Measurements from ENCODE around the gene ACO1.

Gene ACO1

GRCh38 chr9:32387256-32387655, 2.8 kb downstream of the ACO1 start:
- TF ChIP-seq JUND (IDR thresholded peaks at IDR 0.05; ENCODE audit: low read depth): no peak

GRCh38 chr9:32389365-32389764, 4.9 kb downstream of the ACO1 start:
- in situ Hi-C loops (cut with HindIII; ENCODE audit: low pct_unique_long_range_greater_than_20kb, low sequenced_read_pairs): no loop called here
- DNase-seq (ENCODE audit: low read depth in 1 of 2, low spot score in 1 of 2): no peak
- TF ChIP-seq JUND (IDR thresholded peaks at IDR 0.05; ENCODE audit: low read depth): no peak

More at GRCh38 chr9:32387256-32387655, 2.8 kb downstream of the ACO1 start:
- in situ Hi-C loops (cut with HindIII; ENCODE audit: low pct_unique_long_range_greater_than_20kb, low sequenced_read_pairs): no loop called here
- no peak for DNase-seq (ENCODE audit: low read depth in 1 of 2, low spot score in 1 of 2)

DNA sequence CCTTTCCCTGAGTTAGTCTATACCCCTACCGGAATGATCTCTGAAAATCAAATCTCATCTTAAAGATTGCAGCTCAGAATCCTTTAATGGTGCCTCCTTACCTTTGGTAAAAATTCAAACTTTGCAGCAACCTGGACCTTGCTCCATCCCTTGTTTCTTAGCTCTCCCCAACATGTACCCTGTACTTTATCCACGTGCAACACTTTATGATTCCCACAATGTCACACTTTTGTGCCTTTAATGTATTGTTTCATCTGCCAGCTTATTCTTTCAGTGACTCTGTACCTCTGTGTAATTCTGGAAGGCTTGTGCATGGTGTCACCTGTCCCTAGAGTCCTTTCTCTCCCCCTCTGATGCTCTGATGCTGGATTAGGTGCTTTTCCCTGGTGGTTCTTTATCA, 9.5 kb downstream of the ACO1 start:
- no peak for DNase-seq (ENCODE audit: low read depth in 1 of 2, low spot score in 1 of 2)
- TF ChIP-seq JUND (IDR thresholded peaks at IDR 0.05; ENCODE audit: low read depth): no peak
- in situ Hi-C loops (cut with HindIII; ENCODE audit: low pct_unique_long_range_greater_than_20kb, low sequenced_read_pairs): no loop called here

DNA sequence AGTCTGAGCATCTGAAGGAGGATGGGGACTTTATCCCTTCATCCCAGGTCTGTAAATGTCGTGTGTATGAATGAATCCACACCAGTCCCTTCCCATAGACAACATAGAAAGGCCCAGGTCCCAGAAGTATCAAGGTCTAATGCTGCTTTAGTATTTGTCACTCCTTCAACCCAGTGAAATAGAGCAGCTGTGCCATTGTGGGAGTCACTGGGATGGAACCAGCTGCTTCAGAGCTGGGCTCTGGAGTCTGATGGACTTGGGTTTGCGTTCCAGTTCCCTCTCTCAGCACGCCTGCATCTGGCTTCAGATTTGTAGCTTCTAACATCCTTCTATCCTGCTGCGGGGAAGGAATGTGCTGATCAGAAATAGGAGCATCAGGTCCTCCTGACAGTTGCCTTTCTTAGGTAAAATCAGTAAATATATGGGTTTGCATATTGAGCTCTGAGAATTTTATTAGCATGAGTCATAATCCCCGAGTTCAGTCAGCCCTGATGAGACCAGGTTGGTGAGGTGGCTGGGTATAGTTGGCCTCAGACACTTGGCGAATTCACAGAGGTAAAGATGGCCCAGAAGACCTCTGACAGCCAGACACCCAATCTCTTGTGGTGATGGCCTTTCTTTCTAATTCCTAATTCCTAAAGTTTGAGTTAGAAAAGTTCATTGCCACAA, 10.1 kb downstream of the ACO1 start:
- DNase-seq (ENCODE audit: low read depth in 1 of 2, low spot score in 1 of 2): no peak
- in situ Hi-C loops (cut with HindIII; ENCODE audit: low pct_unique_long_range_greater_than_20kb, low sequenced_read_pairs): no loop called here
- no peak for TF ChIP-seq JUND (IDR thresholded peaks at IDR 0.05; ENCODE audit: low read depth)

GRCh38 chr9:32395510-32396216, 11.2 kb downstream of the ACO1 start:
- DNase-seq (ENCODE audit: low read depth in 1 of 2, low spot score in 1 of 2): no peak
- in situ Hi-C loops (cut with HindIII; ENCODE audit: low pct_unique_long_range_greater_than_20kb, low sequenced_read_pairs): no loop called here
- TF ChIP-seq JUND (IDR thresholded peaks at IDR 0.05; ENCODE audit: low read depth): no peak

- no peak for TF ChIP-seq JUND (IDR thresholded peaks at IDR 0.05; ENCODE audit: low read depth)
- no peak for DNase-seq (ENCODE audit: low read depth in 1 of 2, low spot score in 1 of 2)
- in situ Hi-C loops (cut with HindIII; ENCODE audit: low pct_unique_long_range_greater_than_20kb, low sequenced_read_pairs): no loop called here
Observed at GRCh38 chr9:32398207-32398606, 13.8 kb downstream of the ACO1 start.

GRCh38 chr9:32399110-32399815, 14.8 kb downstream of the ACO1 start:
- in situ Hi-C loops (cut with HindIII; ENCODE audit: low pct_unique_long_range_greater_than_20kb, low sequenced_read_pairs): no loop called here
- TF ChIP-seq JUND (IDR thresholded peaks at IDR 0.05; ENCODE audit: low read depth): no peak
- no peak for DNase-seq (ENCODE audit: low read depth in 1 of 2, low spot score in 1 of 2)

DNA sequence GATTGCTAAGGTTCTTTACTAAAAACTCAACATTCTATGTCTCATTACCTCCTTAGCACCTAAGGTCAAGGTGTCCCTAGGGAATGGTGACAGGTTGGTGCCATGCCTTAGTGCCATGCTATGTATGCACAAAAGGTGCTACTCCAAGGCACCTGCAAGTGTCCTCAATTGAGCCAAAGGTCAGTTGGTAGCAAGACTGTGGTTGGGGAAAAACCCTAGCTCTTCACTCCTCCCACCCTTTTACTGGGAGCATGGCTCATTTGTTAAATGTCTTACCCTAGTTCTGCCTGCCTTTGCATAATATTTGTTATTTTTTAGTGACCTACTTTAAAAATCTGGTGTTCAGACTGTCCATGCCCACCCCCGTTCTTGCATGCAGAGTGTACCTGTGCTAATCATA, 17.0 kb downstream of the ACO1 start:
- TF ChIP-seq JUND (IDR thresholded peaks at IDR 0.05; ENCODE audit: low read depth): no peak
- in situ Hi-C loops (cut with HindIII; ENCODE audit: low pct_unique_long_range_greater_than_20kb, low sequenced_read_pairs): no loop called here
- no peak for DNase-seq (ENCODE audit: low read depth in 1 of 2, low spot score in 1 of 2)

- no peak for DNase-seq (ENCODE audit: low read depth in 1 of 2, low spot score in 1 of 2)
- no peak for TF ChIP-seq JUND (IDR thresholded peaks at IDR 0.05; ENCODE audit: low read depth)
- in situ Hi-C loops (cut with HindIII; ENCODE audit: low pct_unique_long_range_greater_than_20kb, low sequenced_read_pairs): no loop called here
Observed at GRCh38 chr9:32403567-32404260, 19.3 kb downstream of the ACO1 start.

DNA sequence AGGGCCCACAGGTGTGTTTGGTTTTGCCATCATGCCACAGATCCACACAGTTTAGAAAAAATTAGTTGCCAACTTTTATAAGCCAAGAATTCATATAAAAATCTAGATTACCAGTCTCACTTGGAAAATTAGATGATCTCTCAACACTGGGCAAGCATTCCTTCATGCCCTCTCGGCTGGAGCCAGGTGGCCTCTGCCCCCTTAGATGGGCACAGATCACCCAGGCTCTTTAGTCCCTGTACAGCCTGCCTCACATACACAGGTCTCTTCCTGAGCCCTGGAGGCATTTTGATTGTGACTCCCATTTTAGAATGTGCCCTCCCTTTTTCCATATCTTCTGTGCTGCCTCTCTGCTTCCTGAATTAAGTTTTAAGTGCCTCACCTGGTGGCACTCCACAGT, 20.0 kb downstream of the ACO1 start:
- no peak for DNase-seq (ENCODE audit: low read depth in 1 of 2, low spot score in 1 of 2)
- in situ Hi-C loops (cut with HindIII; ENCODE audit: low pct_unique_long_range_greater_than_20kb, low sequenced_read_pairs): no loop called here
- TF ChIP-seq JUND (IDR thresholded peaks at IDR 0.05; ENCODE audit: low read depth): no peak

GRCh38 chr9:32404856-32405255, 20.4 kb downstream of the ACO1 start:
- in situ Hi-C loops (cut with HindIII; ENCODE audit: low pct_unique_long_range_greater_than_20kb, low sequenced_read_pairs): no loop called here
- no peak for TF ChIP-seq JUND (IDR thresholded peaks at IDR 0.05; ENCODE audit: low read depth)
- DNase-seq (ENCODE audit: low read depth in 1 of 2, low spot score in 1 of 2): no peak

DNA sequence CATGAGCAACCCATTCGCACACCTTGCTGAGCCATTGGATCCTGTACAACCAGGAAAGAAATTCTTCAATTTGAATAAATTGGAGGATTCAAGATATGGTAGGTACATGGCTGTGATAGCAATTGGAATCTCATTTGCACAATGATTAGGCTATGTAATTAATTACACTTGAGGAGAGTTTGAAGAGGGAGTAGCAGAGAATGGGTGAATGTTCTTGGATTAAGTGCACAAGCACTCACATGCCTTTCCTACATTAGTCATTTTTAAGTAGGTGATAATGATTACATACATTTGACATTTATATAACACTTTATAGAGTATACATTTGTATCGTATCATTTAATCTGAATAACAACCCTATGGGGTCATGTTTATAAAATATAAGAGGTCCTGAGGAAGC, 21.1 kb downstream of the ACO1 start:
- DNase-seq (ENCODE audit: low read depth in 1 of 2, low spot score in 1 of 2): no peak
- in situ Hi-C loops (cut with HindIII; ENCODE audit: low pct_unique_long_range_greater_than_20kb, low sequenced_read_pairs): no loop called here
- no peak for TF ChIP-seq JUND (IDR thresholded peaks at IDR 0.05; ENCODE audit: low read depth)

- DNase-seq (ENCODE audit: low read depth in 1 of 2, low spot score in 1 of 2): no peak
- in situ Hi-C loops (cut with HindIII; ENCODE audit: low pct_unique_long_range_greater_than_20kb, low sequenced_read_pairs): no loop called here
- no peak for TF ChIP-seq JUND (IDR thresholded peaks at IDR 0.05; ENCODE audit: low read depth)
Observed at GRCh38 chr9:32406046-32406445, 21.6 kb downstream of the ACO1 start.

All from T47D (cell line).